ENCODE data around the gene PROKR1. TPM values are rescaled to one million over a fixed set of nuclear protein-coding genes. Genes with fewer than 3 reads are reported as not detected.

The PROKR1 gene
- total and polyA plus RNA-seq, 2 donors (not counting 3 experiments of a cell fraction or from before 2014, with no cell fraction given): not detected

GRCh38 chr2:68669651-68670050 lies 26.3 kb downstream of the PROKR1 start:
- POLR2A ChIA-PET: no interaction called here
- intact Hi-C loops (cut with micrococcal nuclease): no loop called here
- BruUV-seq (replicated peaks): no TSS peak

More at GRCh38 chr2:68669651-68670050, 26.3 kb downstream of the PROKR1 start:
- Histone ChIP-seq H4K20me1 (replicated peaks; ENCODE audit: control insufficient read depth, extremely low read depth, insufficient read depth, low read length) (no peaks in the 10 kb centered on the region), H3K27ac (ENCODE audit: insufficient read depth, low read depth, low read length) (no peak overlapping the region), H3K9ac (replicated peaks; ENCODE audit: extremely low read depth, insufficient read depth, low read length) (no peak overlapping the region), H3K4me3 (replicated peaks in 1 of 3; ENCODE audit: insufficient read depth in 1 of 3, low read depth in 1 of 3, low read length in 3 of 3) (no peak overlapping the region), H2AFZ (ENCODE audit: low read depth, low read length) (no peak overlapping the region), H3K79me2 (ENCODE audit: control insufficient read depth, insufficient read depth, low read length) (no peaks in the 10 kb centered on the region), H3K4me1 (ENCODE audit: control insufficient read depth, extremely low read depth, insufficient read depth, low read length) (no peaks in the 10 kb centered on the region), H3K27me3 (ENCODE audit: control insufficient read depth in 2 of 2, insufficient read depth in 2 of 2, low read length in 2 of 2) (peaks cover 4 to 21% of the 10 kb centered on the region in 2 experiments), H3K4me2 (ENCODE audit: insufficient read depth, low read length) (no peak overlapping the region), H3K9me3 (replicated peaks; ENCODE audit: control insufficient read depth, insufficient read depth, low read length) (no peaks in the 10 kb centered on the region), H3K36me3 (ENCODE audit: control insufficient read depth in 2 of 2, extremely low read depth in 1 of 2, insufficient read depth in 2 of 2, low read length in 2 of 2) (no peaks in the 10 kb centered on the region), H3K9me1 (replicated peaks; ENCODE audit: control insufficient read depth, extremely low read depth, insufficient read depth, low read length) (no peaks in the 10 kb centered on the region)
- FAIRE-seq (no peak), DNase-seq (ENCODE audit: low read depth, low spot score) (no peak)
- TF ChIP-seq POLR2AphosphoS5 (IDR thresholded peaks at IDR 0.05; ENCODE audit: insufficient read depth, low read depth, low read length) (no peak), MAX (IDR thresholded peaks at IDR 0.05; ENCODE audit: insufficient read depth, insufficient read length) (no peak), GATA2 (IDR thresholded peaks at IDR 0.05; ENCODE audit: insufficient read depth, insufficient read length, low read depth, low read length) (no peak), MYC (IDR thresholded peaks at IDR 0.05; ENCODE audit: low read depth, low read length) (no peak), EZH2 (IDR thresholded peaks at IDR 0.05; ENCODE audit: borderline replicate concordance, low read depth, low read length, severe bottlenecking) (no peak), POLR2A (IDR thresholded peaks at IDR 0.05; ENCODE audit: low read depth, low read length) (no peak), CTCF (IDR thresholded peaks at IDR 0.05; ENCODE audit: extremely low read depth in 1 of 2, insufficient read depth in 1 of 2, low read depth in 1 of 2, low read length in 2 of 2) (no peak)
- CTCF ChIA-PET: interaction anchor here (1.1 kb wide), 1 partner anchor 74 kb away, joined by 3 read pairs; no protein-coding TSS in a partner anchor
- dilution Hi-C loops (cut with MboI; ENCODE audit: extremely low pct_ligation_motif_present, low sequenced_read_pairs): no loop called here

Data from endothelial cell of umbilical vein (primary cell).